ENCODE measurements around the gene OR2D3. TPM values are rescaled to one million over a fixed set of nuclear protein-coding genes. Genes with fewer than 3 reads are reported as not detected.
"Not testable (repeated sequence)": the region's sequence is repeated elsewhere in the genome, so short reads cannot be mapped to it uniquely, and the experiment has no call there.

OR2D3 gene
- total and polyA plus RNA-seq, 11 donors, result not detected

DNA sequence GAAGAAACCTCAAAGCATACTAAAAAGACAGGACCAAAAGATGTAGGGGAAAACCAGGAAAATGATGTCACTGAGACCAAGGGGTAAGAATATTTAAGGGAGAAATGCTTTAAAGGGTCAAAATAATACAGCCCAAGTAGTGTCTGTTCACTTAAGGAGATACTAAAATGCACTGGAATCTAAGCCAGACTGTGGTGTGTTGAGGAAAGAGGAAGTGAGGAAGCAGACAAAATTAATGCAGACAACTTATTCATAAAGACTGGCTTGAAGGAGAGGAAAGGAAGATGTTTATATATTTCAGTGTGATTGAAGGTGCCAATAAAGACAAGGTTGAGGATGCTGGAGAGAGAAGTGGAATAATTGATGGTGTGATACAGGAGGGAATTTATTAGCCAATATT lies 21.2 kb downstream of the OR2D3 start:
- ATAC-seq, result no peak

DNA sequence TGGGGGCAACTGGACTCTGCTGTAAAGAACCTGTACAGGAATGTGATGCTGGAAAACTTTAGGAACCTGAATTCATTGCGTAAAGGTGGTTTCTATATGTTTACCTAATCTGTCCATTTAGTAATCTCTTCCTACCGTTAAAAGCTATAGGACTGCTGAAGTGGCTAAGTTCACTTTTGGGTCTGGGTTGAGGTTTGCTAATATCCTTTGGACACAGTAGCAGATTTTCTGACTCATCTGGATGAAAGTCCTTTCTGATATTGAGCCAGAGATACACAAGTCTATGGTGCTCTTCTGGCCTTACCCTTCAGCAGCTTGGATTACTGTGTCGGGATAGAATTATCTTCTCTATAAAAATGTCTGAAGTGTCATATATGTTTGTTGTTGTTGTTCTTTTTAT lies 22.3 kb downstream of the OR2D3 start:
- DNase-seq (no peak), ATAC-seq (no peak)
- H3K4me3 ChIP-seq, result no peak overlapping the region
- TF ChIP-seq, protein P1, sequence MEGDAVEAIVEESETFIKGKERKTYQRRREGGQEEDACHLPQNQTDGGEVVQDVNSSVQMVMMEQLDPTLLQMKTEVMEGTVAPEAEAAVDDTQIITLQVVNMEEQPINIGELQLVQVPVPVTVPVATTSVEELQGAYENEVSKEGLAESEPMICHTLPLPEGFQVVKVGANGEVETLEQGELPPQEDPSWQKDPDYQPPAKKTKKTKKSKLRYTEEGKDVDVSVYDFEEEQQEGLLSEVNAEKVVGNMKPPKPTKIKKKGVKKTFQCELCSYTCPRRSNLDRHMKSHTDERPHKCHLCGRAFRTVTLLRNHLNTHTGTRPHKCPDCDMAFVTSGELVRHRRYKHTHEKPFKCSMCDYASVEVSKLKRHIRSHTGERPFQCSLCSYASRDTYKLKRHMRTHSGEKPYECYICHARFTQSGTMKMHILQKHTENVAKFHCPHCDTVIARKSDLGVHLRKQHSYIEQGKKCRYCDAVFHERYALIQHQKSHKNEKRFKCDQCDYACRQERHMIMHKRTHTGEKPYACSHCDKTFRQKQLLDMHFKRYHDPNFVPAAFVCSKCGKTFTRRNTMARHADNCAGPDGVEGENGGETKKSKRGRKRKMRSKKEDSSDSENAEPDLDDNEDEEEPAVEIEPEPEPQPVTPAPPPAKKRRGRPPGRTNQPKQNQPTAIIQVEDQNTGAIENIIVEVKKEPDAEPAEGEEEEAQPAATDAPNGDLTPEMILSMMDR (IDR thresholded peaks at IDR 0.05), result no peak
- no peak for TF ChIP-seq POLR2A (IDR thresholded peaks at IDR 0.05)
- 91 to 94% (median 93%) methylated on average over 3 of the region's 3 CpGs for WGBS, 4 donors
- no peaks in the 10 kb centered on the region for H3K4me1 ChIP-seq
- no peaks in the 10 kb centered on the region for H3K9me3 ChIP-seq
- no peaks in the 10 kb centered on the region for H3K27me3 ChIP-seq
- intact Hi-C loops (cut with DNase I), result no loop called here
- H3K36me3 ChIP-seq, result no peaks in the 10 kb centered on the region
- H3K27ac ChIP-seq, result no peak overlapping the region

More for the DNA sequence above, 21.2 kb downstream of the OR2D3 start:
- intact Hi-C loops (cut with DNase I), result no loop called here
- Histone ChIP-seq H3K4me3 (no peak overlapping the region), H3K9me3 (no peaks in the 10 kb centered on the region), H3K36me3 (no peaks in the 10 kb centered on the region), H3K4me1 (no peaks in the 10 kb centered on the region), H3K27ac (no peak overlapping the region), H3K27me3 (no peaks in the 10 kb centered on the region)
- TF ChIP-seq POLR2A (IDR thresholded peaks at IDR 0.05), result no peak
- TF ChIP-seq, protein P1 (IDR thresholded peaks at IDR 0.05), result no peak
- DNase-seq, result no peak

DNA sequence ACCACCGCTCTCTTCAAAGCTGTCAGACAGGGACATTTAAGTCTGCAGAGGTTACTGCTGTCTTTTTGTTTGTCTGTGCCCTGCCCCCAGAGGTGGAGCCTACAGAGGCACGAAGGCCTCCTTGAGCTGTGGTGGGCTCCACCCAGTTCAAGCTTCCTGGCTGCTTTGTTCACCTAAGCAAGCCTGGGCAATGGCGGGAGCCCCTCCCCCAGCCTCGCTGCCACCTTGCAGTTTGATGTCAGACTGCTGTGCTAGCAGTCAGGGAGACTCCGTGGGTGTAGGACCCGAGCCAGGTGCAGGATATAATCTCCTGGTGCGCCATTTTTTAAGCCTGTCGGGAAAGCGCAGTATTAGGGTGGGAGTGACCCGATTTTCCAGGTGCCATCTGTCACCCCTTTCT lies 33.4 kb downstream of the OR2D3 start:
- H3K27me3 ChIP-seq; H3K4me3 ChIP-seq; H3K4me1 ChIP-seq; DNase-seq; ATAC-seq; H3K36me3 ChIP-seq; H3K27ac ChIP-seq; intact Hi-C loops (cut with DNase I): not testable (repeated sequence)
- peaks cover 0 to 17% (median 0%) of the 10 kb centered on the region in 12 donors for H3K9me3 ChIP-seq
- 89 to 98% (median 93%) methylated on average over 5 to 10 of the region's 10 CpGs for WGBS, 4 donors

DNA sequence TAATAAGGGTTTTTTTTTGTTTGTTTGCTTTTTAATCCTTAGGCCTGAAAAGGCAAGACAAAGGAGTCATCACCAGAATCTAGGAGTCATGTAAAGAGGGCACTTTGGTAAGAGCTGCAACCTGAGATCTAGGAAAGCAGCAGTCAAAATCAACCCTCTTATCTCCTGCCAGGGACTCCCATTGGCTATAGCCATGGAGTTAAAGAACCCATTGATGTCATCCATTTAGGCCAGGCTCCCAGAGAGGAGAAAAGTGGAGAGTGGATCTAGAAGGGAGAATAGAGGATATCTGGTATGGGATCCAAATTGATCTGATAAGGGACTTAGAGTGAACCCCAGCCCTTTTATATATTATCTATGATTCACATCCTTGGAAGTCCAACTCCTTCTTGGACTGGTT lies 41.3 kb downstream of the OR2D3 start:
- no peak for DNase-seq
- Histone ChIP-seq H3K27ac (no peak overlapping the region), H3K4me1 (no peaks in the 10 kb centered on the region), H3K9me3 (peaks cover 0 to 4% (median 0%) of the 10 kb centered on the region in 12 donors), H3K36me3 (no peaks in the 10 kb centered on the region), H3K27me3 (no peaks in the 10 kb centered on the region), H3K4me3 (no peak overlapping the region)
- no peak for ATAC-seq
- TF ChIP-seq, protein P1 (IDR thresholded peaks at IDR 0.05), result no peak
- TF ChIP-seq POLR2A (IDR thresholded peaks at IDR 0.05), result no peak
- intact Hi-C loops (cut with DNase I), result no loop called here

DNA sequence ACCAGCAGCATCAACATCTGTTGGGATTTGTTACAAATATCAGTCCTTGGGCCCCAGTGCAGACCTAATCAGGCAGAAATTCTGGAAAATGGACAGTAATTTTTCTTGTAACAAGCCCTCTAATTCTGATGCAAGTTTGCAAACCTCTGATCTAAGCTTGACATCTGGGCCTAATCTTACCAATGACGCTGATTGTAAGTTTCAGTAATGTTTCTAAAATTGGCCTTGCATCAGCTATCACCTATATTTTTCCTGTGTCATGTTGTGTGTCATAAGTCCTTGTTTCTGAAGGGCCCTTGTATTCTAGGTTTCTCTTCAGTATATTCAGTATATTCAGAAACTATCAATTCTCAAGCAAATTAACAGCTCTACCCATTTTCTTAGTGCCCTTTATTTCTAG lies 41.9 kb downstream of the OR2D3 start:
- no peaks in the 10 kb centered on the region for H3K4me1 ChIP-seq
- H3K36me3 ChIP-seq, result no peaks in the 10 kb centered on the region
- no peak overlapping the region for H3K4me3 ChIP-seq
- intact Hi-C loops (cut with DNase I), result no loop called here
- H3K9me3 ChIP-seq, result peaks cover 0 to 10% (median 0%) of the 10 kb centered on the region in 12 donors
- WGBS, 4 donors, result 81 to 95% (median 87%) methylated on average over 1 of the region's 1 CpG
- TF ChIP-seq, protein P1 (IDR thresholded peaks at IDR 0.05), result no peak
- no peak for TF ChIP-seq POLR2A (IDR thresholded peaks at IDR 0.05)
- no peak overlapping the region for H3K27ac ChIP-seq
- no peak for ATAC-seq
- H3K27me3 ChIP-seq, result no peaks in the 10 kb centered on the region
- no peak for DNase-seq
